Measurements from ENCODE around the gene BROX. TPM values are rescaled to one million over a fixed set of nuclear protein-coding genes. Genes with fewer than 3 reads are reported as not detected.
A peak's percentile ranks its signal among the peaks of the same experiment; 100 is the strongest.

The BROX gene
- polyA plus RNA-seq, 1 of the 3 experiments (the other 2 are of a cell fraction) = 3.8 TPM

- H3K4me1 ChIP-seq (ENCODE audit: control insufficient read depth in 1 of 2, insufficient read depth in 2 of 2, low read depth in 1 of 2, low read length in 1 of 2) = no peaks in the 10 kb centered on the region; a peak in 2 of 4 replicates
- peaks cover 20 to 42% of the 10 kb centered on the region in 2 experiments for H3K36me3 ChIP-seq (replicated peaks in 1 of 2; ENCODE audit: control insufficient read depth in 1 of 2, insufficient read depth in 2 of 2, low read length in 1 of 2)
- no peaks in the 10 kb centered on the region for H3K9me2 ChIP-seq
- no peak for TF ChIP-seq SMC3 (IDR thresholded peaks at IDR 0.05; ENCODE audit: low read depth, low read length)
- no peak for TF ChIP-seq YY1 (IDR thresholded peaks at IDR 0.05; ENCODE audit: low read depth)
- no peak for TF ChIP-seq MEF2A (IDR thresholded peaks at IDR 0.05; ENCODE audit: borderline replicate concordance, low read depth)
- no peak for TF ChIP-seq RAD21 (IDR thresholded peaks at IDR 0.05; ENCODE audit: low read length)
- no peak for TF ChIP-seq PBX3 (IDR thresholded peaks at IDR 0.05)
- no peak for TF ChIP-seq SIN3A (IDR thresholded peaks at IDR 0.05; ENCODE audit: borderline replicate concordance, low read depth, low read length)
- no peak for TF ChIP-seq USF2 (IDR thresholded peaks at IDR 0.05; ENCODE audit: borderline replicate concordance, low read depth, low read length)
- H3K9me3 ChIP-seq = no peaks in the 10 kb centered on the region
- H3K4me3 ChIP-seq (ENCODE audit: low read depth in 2 of 2, low read length in 1 of 2) = no peak overlapping the region
- H3F3A ChIP-seq (replicated peaks; ENCODE audit: insufficient read depth) = no peaks in the 10 kb centered on the region
- H2AFZ ChIP-seq (ENCODE audit: low read depth) = no peak overlapping the region
- no peaks in the 10 kb centered on the region for H3K27me3 ChIP-seq (ENCODE audit: insufficient read depth)
- H4K20me1 ChIP-seq (ENCODE audit: insufficient read depth) = no peaks in the 10 kb centered on the region; the same call in 1 of the 2 replicates
- DNase-seq = no peak
- no peak overlapping the region for H3K4me2 ChIP-seq
- H3K79me2 ChIP-seq (ENCODE audit: insufficient read depth) = peaks cover 82% of the 10 kb centered on the region
- WGBS (ENCODE audit: low lambda C conversion rate) = 83% methylated on average over 1 of the region's 1 CpG
- CTCF ChIA-PET = no interaction called here
- POLR2A ChIA-PET = no interaction called here
- H3K9ac ChIP-seq = no peak overlapping the region
- H3K27ac ChIP-seq (ENCODE audit: low read depth in 2 of 2, low read length in 1 of 2) = no peak overlapping the region
Observed at GRCh38 chr1:222704260-222704659, 8.1 kb upstream of the BROX start.

- WGBS (ENCODE audit: low lambda C conversion rate) = 79% methylated on average over 4 of the region's 4 CpGs
- Histone ChIP-seq H3K9me2 (no peaks in the 10 kb centered on the region), H2AFZ (ENCODE audit: low read depth) (no peak overlapping the region), H3K36me3 (replicated peaks in 1 of 2; ENCODE audit: control insufficient read depth in 1 of 2, insufficient read depth in 2 of 2, low read length in 1 of 2) (peaks cover 11 to 29% of the 10 kb centered on the region in 2 experiments), H3K27me3 (ENCODE audit: insufficient read depth) (no peaks in the 10 kb centered on the region), H3K4me2 (no peak overlapping the region), H3K79me2 (ENCODE audit: insufficient read depth) (peaks cover 96% of the 10 kb centered on the region), H3F3A (replicated peaks; ENCODE audit: insufficient read depth) (peaks cover 9% of the 10 kb centered on the region), H3K4me1 (ENCODE audit: control insufficient read depth in 1 of 2, insufficient read depth in 2 of 2, low read depth in 1 of 2, low read length in 1 of 2) (peaks cover 0 to 11% of the 10 kb centered on the region in 2 experiments; a peak in 3 of 4 replicates), H3K9ac (no peak overlapping the region), H4K20me1 (ENCODE audit: insufficient read depth) (no peaks in the 10 kb centered on the region; the same call in 1 of the 2 replicates), H3K27ac (ENCODE audit: low read depth in 2 of 2, low read length in 1 of 2) (no peak overlapping the region), H3K9me3 (no peaks in the 10 kb centered on the region), H3K4me3 (ENCODE audit: low read depth in 2 of 2, low read length in 1 of 2) (no peak overlapping the region)
- CTCF ChIA-PET = no interaction called here
- POLR2A ChIA-PET = no interaction called here
- TF ChIP-seq FOXJ3 (CRISPR knock-in tag; IDR thresholded peaks at IDR 0.05) (no peak), ZBTB33 (IDR thresholded peaks at IDR 0.05; ENCODE audit: borderline replicate concordance, low read depth) (no peak), YY1 (IDR thresholded peaks at IDR 0.05; ENCODE audit: low read depth) (no peak), CTCF (IDR thresholded peaks at IDR 0.05) (0 out of 2 replicates have a peak, but pooled peaks have one; percentile 15)
- DNase-seq = no peak
Observed at GRCh38 chr1:222706815-222707214, 5.5 kb upstream of the BROX start.

All from SK-N-SH (cell line).